BLaER1 (cell line): Measurements from ENCODE around the gene PNMA3.
"Not testable (repeated sequence)": the region's sequence is repeated elsewhere in the genome, so short reads cannot be mapped to it uniquely, and the experiment has no call there.

Experiments used
- H3K27ac ChIP-seq: shearing (Covaris generic); formaldehyde crosslinking; 2 replicates; pipeline ENCODE4 v1.8.1; 2022
- H3K27me3 ChIP-seq: shearing (Covaris generic); formaldehyde crosslinking; 2 replicates; pipeline ENCODE4 v1.8.1; 2022
- H3K36me3 ChIP-seq: shearing (Covaris generic); formaldehyde crosslinking; 2 replicates; pipeline ENCODE4 v1.8.1; 2022
- H3K4me1 ChIP-seq: shearing (Covaris generic); formaldehyde crosslinking; 2 replicates; pipeline ENCODE4 v1.8.1; 2022
- H3K4me2 ChIP-seq: shearing (Covaris generic); formaldehyde crosslinking; 2 replicates; pipeline ENCODE4 v1.8.1; 2022
- H3K4me3 ChIP-seq: shearing (Covaris generic); formaldehyde crosslinking; 2 replicates; pipeline ENCODE4 v1.8.1; 2022
- H3K9ac ChIP-seq: shearing (Covaris generic); formaldehyde crosslinking; 2 replicates; pipeline ENCODE4 v1.8.1; 2022
- H3K9me3 ChIP-seq: shearing (Covaris generic); formaldehyde crosslinking; 2 replicates; pipeline ENCODE4 v1.8.1; 2022
- H4K20me1 ChIP-seq: shearing (Covaris generic); formaldehyde crosslinking; 2 replicates; pipeline ENCODE4 v1.8.1; 2022
- Cebpa-rat ChIP-seq: shearing (Covaris generic); IDR thresholded peaks from 2 replicates; pipeline ENCODE4 v1.8.1; 2022

Gene PNMA3

GRCh38 chrX:153074262-153074899, 18.1 kb downstream of the PNMA3 start:
- H3K27me3 ChIP-seq = no peaks in the 10 kb centered on the region
- TF ChIP-seq Cebpa-rat = no peak
- no peak overlapping the region for H3K4me3 ChIP-seq
- H3K9me3 ChIP-seq = 0 out of 2 replicates have a peak, but pooled peaks cover 4% of the 10 kb centered on the region
- H3K9ac ChIP-seq = no peak overlapping the region
- no peak overlapping the region for H3K4me2 ChIP-seq
- no peaks in the 10 kb centered on the region for H3K36me3 ChIP-seq
- H3K27ac ChIP-seq = no peak overlapping the region
- H3K4me1 ChIP-seq = no peaks in the 10 kb centered on the region
- H4K20me1 ChIP-seq = no peaks in the 10 kb centered on the region

- no peak overlapping the region for H3K4me3 ChIP-seq
- H4K20me1 ChIP-seq = no peaks in the 10 kb centered on the region
- 0 out of 2 replicates have a peak, but pooled peaks cover 4% of the 10 kb centered on the region for H3K9me3 ChIP-seq
- H3K4me2 ChIP-seq = no peak overlapping the region
- no peaks in the 10 kb centered on the region for H3K36me3 ChIP-seq
- no peak overlapping the region for H3K9ac ChIP-seq
- no peaks in the 10 kb centered on the region for H3K27me3 ChIP-seq
- no peak for TF ChIP-seq Cebpa-rat
- no peaks in the 10 kb centered on the region for H3K4me1 ChIP-seq
- H3K27ac ChIP-seq = no peak overlapping the region
Measured at GRCh38 chrX:153074935-153075334, 18.7 kb downstream of the PNMA3 start.

- Histone ChIP-seq H3K27ac (no peak overlapping the region), H3K27me3 (no peaks in the 10 kb centered on the region), H3K36me3 (no peaks in the 10 kb centered on the region), H3K9me3 (0 out of 2 replicates have a peak, but pooled peaks cover 4% of the 10 kb centered on the region), H3K4me2 (no peak overlapping the region), H3K4me1 (no peaks in the 10 kb centered on the region), H4K20me1 (no peaks in the 10 kb centered on the region), H3K9ac (no peak overlapping the region), H3K4me3 (no peak overlapping the region)
- no peak for TF ChIP-seq Cebpa-rat
Measured at GRCh38 chrX:153075366-153075765, 19.1 kb downstream of the PNMA3 start.

DNA sequence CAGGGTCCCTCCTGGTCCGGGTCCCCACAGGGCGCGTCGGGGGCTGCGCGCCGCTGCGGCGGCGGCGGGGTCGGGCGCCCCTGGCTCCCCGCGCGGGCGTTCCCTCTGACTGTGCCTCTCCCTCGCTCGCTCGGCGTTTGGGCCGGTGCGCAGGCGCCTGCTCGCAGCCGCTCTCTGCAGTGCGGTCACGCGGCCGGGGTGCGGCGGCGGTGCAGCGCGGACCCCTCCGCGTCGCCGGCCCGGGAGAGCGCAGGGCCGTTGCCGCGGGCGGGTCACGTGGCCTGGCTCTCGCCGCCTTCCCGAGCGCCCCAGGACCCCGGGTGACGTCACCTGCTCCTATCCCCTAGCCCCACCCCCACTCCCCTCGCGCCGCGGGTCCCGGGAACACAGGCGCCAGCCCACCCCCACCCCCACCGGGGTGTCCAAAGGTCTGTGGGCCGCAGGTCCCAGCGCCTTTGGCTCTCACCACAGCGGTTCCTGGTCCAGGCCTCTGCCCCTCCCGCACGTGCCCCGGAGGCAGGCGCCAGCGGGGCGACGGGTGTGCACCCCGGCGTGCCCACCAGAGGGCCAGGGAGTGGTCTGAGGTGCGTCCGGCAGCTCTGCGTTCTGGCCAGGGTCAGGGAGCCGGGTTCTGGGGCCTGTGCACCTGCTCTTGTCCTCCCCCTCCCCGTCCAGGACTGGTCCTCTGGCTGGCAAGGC, 21.3 kb downstream of the PNMA3 start:
- H3K36me3 ChIP-seq, H3K9me3 ChIP-seq, H3K4me2 ChIP-seq, H4K20me1 ChIP-seq, H3K9ac ChIP-seq, H3K27ac ChIP-seq, H3K4me3 ChIP-seq, H3K4me1 ChIP-seq, H3K27me3 ChIP-seq: not testable (repeated sequence)

DNA sequence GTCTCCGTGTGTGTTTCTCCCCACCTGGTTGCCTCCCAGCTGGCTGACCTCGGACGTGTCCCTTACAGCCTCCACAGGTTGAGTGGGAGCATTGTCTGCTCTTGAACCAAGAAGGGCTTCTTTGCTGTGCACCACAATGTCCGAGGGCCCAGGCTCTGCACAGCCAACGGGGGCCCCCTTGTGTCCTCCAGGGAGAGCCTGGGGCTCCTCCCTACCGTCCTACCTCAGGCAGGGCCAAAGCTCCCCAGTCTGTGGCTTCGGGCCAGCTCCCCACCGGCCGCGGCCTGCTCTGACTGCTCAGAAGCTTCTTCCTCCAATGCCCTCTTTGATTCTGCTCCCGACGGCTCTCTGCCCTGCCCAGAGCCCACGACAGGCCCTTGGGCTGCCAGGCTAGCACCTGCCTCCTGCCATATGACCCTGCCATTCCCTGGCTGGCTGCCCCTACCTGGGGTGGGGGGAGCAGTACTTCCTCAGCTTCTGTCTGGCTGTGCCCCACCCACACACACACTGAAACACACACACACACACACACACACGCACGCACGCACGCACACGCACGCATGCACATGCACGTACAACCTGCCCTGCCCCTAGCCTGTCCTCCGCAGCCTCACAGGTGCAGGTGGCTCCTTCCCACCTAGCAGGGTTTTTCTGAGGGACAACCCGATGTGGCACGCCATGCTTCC, 27.1 kb downstream of the PNMA3 start:
- H3K4me2 ChIP-seq, H3K9me3 ChIP-seq, H3K36me3 ChIP-seq, H3K4me1 ChIP-seq, H3K27ac ChIP-seq, H3K4me3 ChIP-seq, H3K9ac ChIP-seq: not testable (repeated sequence)
- H3K27me3 ChIP-seq = peaks cover 43% of the 10 kb centered on the region
- H4K20me1 ChIP-seq = peaks cover 12% of the 10 kb centered on the region; the same call in 1 of the 2 replicates

DNA sequence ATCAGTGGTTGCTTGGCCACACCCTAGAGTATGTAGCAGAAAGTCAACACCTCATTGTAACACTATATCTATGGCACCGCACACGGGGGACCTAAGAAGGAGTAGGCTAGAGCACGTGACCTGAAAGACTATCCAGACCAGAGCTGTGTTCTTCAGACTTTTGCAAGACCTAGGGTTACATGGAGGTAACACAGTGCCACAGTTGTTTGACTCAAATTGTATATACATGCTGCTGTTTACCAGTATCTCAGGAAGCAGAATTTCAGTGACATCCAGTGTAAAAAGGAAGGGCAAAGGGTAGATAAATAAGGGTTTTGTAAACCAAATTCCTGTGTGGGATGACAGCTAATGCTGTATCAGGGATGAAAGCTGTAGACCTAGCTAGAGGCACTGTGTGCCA, 46.1 kb downstream of the PNMA3 start:
- no peak overlapping the region for H3K4me2 ChIP-seq
- H3K4me1 ChIP-seq = peaks cover 6% of the 10 kb centered on the region
- TF ChIP-seq Cebpa-rat = no peak
- H3K27me3 ChIP-seq = peaks cover 71% of the 10 kb centered on the region
- H3K9ac ChIP-seq = no peak overlapping the region
- H3K36me3 ChIP-seq = no peaks in the 10 kb centered on the region
- peaks cover 33% of the 10 kb centered on the region for H3K9me3 ChIP-seq
- H4K20me1 ChIP-seq = no peaks in the 10 kb centered on the region
- no peak overlapping the region for H3K27ac ChIP-seq
- no peak overlapping the region for H3K4me3 ChIP-seq

DNA sequence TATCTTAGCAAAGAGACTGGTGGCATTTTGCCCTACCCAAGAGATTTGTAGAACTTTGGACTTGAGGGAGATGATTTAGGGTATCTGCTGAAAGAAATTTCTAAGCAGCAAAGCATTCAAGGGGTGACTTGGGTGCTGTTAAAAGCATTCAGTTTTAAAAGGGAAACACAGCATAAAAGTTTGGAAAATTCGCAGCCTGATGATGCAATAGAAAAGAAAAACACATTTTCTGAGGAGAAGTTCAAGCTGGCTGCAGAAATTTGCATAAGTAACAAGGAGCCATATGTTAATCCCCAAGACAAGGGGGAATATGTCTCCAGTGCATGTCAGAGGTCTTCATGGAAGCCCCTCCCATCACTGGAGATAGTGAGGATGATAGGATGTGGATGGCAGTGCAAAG, 48.7 kb downstream of the PNMA3 start:
- not testable (repeated sequence) for H3K9ac ChIP-seq, H3K4me3 ChIP-seq, H3K27ac ChIP-seq, H3K4me1 ChIP-seq, H3K36me3 ChIP-seq, H4K20me1 ChIP-seq, H3K4me2 ChIP-seq
- peaks cover 33% of the 10 kb centered on the region for H3K9me3 ChIP-seq
- H3K27me3 ChIP-seq = peaks cover 45% of the 10 kb centered on the region

- not testable (repeated sequence) for H3K27ac ChIP-seq, H3K36me3 ChIP-seq, H3K4me3 ChIP-seq, H4K20me1 ChIP-seq, H3K9ac ChIP-seq, H3K4me1 ChIP-seq
- peaks cover 33% of the 10 kb centered on the region for H3K9me3 ChIP-seq
- H3K4me2 ChIP-seq = peak overlapping the region; percentile 15
- peaks cover 33% of the 10 kb centered on the region for H3K27me3 ChIP-seq
Measured at GRCh38 chrX:153106092-153106801, 50.0 kb downstream of the PNMA3 start.
